ENCODE data around the gene ZSWIM3.

The ZSWIM3 gene

DNA sequence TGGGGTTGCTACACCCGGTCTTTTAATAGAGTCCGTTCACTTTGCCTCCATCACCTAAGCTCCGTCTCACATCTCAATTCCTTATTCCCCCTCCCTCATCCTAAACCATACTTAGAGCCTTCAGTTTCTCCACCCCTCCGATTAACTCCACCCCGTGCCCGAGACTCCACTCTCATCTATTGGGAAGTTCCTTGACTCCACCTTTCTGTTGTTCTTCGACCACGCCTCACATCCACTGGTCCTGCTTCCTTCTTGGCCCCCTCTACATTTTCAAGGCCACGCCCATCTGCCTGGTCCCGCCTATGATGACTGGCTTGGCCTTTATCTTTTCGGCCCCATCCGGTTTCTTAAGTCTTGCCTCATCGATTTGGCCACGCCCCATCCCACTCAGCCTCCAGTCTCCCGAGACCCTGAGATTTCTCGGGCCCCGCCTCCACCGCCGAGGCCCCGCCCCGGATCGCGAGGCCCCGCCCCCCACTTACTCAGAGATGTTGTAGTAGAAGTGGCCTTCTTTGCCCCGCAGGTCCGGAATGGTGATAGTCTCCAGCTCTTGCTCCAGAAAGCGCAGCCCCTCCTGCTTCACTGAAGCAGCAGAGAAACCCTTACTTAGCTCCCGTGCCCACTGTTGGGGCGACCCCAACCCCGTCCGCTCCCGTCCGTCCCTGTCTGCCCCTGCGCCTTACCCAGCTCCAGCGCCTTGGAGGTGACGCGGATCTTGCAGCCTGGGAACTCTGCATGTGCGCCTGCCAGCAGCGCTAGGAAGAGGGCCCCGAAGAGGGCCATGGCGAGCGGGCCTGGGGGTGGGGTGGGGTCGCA is 53.5 kb downstream of the ZSWIM3 start:
- DNase-seq, result peak; percentile 97 to 98

DNA sequence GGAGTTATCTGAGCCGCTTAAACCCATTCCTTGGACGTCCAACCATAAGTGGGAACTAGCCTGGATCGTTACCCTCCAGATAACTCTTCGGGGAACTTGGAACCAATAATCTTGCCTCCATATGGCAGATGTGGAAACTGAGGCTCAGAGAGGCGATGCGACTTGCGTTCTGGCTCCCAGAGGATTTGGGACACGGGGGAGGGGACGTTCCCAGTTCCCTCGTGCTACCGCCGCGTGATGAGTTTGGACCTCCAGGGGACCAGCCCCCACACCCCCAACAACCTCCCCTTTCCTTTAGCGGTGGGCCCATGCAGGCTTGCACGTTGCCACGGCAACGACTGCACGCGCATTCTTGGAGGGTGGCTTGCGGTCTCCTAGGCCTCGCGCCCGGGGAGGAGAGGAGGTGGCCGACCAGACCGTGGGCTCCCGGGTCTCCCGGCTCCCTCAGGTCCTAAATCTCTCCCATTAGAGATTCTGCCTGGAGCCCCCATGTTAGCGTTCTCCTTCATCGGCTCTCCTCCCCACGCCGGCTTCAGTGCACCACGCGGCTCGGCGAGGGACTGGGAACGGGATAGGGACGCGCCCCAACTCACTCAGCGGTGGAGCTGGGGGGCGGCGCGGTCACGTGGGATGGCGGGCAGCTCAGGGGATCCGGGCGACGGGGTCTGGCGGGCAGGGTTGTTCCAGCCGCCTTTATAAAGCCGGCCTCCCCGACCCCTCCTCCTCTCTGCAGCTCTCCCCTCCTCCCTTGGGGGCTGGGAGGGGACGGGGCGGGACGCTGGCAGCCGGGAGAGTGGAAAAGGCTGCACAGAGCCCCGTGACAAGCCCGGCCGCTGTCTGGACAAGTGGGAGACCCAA is 54.3 kb downstream of the ZSWIM3 start, which contains the start of gene PLTP:
PLTP (minus strand) TSS at position 670 of the 858 bp plus-strand sequence. CDS start 703 bp downstream, outside the sequence.
- peak; percentile 28 to 31 for DNase-seq

- DNase-seq, result no peak
These were observed 54.9 kb downstream of the ZSWIM3 start for GRCh38 chr20:45912344-45912682.

- DNase-seq, result no peak
These were observed 55.7 kb downstream of the ZSWIM3 start for GRCh38 chr20:45913116-45913515.

- no peak for DNase-seq
These were observed 60.4 kb downstream of the ZSWIM3 start for GRCh38 chr20:45917790-45918141.

DNA sequence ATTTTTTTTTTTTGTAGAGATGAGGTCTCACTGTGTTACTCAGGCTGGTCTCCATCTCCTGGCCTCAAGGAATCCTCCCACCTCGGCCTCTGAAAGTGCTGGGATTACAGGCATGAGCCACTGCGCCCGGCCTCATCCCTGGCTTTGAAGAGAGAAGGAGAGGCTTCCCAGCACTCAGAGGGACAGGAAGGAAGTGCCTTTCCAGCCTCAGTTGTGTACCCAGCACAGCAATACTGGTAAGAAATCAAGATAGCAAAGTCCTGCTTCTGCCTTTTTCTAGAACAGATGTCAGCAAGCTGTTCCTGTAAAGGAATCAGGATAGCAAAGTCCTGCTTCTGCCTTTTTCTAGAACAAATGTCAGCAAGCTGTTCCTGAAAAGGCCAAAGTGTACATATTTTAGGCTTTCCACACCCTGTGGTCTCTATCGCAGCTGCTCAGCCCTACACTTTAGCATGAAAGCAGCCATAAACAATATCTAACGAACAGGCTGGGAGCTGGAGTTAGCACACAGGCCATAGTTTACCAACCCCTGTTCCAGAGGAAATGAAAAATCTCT is 60.8 kb downstream of the ZSWIM3 start:
- DNase-seq, result no peak

GRCh38 chr20:45918779-45919537 is 61.5 kb downstream of the ZSWIM3 start:
- DNase-seq, result no peak

DNA sequence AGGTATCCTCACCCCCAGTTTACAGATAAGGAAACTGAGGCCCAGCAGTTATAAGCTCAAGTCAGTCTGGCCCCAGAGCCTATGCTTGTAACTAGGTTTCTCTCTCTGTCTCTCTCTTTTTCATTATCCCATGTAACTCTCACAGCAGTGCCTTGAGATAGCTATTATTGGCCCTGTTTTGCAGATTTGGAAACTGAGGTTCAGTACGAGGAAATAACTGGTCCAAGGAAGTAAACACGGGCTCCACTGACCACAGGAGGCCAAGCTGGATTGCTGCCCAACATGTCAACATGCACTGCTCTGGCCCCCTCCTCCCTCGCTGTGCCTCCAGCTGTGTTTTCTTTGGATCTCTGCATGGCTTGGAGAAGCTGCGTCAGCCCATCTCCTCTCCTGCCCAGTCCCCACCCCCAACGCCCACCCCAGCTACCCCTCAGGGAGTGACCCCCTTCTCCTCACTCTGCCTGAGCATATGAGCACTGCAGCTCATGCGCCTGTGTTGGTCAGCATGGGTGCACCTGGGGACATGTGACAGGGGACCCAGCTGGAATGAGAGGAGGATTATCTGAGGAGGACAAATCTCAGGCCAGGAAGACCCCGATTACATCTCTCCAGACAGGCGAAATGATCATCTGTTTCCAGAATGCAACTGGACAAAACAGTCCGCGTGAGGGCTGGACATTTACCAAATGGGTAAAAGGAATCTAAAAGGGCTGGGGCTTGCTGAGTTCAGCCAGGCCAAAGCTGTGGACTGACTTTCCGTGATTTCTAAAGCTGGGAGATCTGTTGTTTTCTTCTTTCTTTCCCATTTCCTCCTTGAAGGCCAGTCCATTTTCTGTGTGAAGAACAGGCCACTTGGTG is 62.4 kb downstream of the ZSWIM3 start:
- DNase-seq, result no peak

- DNase-seq, result no peak
These were observed 63.3 kb downstream of the ZSWIM3 start for GRCh38 chr20:45920462-45921336.

DNA sequence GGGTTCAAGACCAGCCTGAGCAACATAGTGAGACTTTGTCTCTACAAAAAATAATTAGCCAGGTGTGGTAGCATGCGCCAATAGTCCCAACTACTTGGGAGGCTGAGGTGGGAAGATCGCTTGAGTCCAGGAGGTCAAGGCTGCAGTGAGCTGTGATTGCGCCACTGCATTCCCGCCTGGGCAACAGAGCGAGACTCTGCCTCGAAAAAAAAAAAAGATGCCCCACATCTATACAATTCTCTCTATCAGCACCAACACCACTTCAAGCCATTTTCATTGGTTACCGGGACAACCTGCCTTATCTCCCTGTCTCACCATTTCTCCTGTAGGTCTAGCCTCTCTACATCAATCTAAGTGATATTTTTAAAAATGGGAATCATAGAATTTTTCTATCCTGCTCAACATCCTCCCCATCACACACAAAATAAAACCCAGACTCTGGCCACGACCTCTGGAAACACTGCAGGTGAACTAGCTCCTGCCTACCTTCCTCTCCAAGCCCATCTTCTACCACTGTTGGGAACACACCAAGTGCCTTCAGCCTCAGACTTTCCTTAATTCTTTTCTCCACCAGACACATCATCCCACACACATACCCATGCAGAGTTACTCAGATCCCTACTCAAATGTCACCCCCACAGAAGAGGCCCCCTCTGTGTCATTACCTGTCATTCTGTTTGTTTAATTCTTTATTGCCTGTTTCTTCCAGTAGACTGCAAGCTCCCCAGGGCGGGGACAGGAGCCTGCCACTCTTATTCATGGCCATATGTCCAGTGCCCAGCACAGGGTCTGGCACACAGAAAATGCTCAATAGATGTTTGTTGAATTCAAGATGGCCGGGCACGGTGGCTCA is 64.1 kb downstream of the ZSWIM3 start:
- DNase-seq, result no peak

GRCh38 chr20:45924391-45925261 is 67.2 kb downstream of the ZSWIM3 start:
- no peak for DNase-seq

DNA sequence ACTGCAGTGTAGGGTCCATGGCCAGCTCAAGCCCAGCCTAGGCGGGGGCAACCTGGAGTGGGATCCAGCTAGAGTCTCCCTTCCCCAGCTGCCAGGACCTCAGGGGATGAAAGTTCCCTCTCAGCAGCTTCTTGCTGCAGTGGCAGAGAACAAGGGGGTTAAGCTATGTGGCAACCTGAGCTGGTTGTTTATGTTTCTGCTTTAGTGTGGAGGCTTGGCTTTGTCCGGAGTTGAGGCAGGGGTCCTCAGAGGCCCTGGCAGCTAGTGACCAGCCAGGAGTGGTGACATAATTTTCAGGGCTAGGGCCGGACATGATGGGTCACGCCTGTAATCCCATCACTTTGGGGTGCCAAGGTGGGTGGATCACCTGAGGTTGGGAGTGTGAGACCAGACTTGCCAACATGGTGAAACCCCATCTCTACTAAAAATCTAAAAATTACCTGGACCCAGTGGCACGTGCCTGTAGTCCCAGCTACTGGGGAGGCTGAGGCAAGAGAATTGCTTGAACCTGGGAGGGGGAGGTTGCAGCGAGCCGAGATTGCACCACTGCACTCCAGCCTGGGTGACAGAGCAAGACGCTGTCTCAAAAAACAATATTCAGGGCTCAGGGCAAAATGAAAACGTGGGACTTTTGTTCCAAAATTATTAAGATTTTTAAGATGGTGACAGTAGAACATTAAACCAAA is 68.5 kb downstream of the ZSWIM3 start:
- DNase-seq, result no peak

GRCh38 chr20:45926731-45927070 is 69.3 kb downstream of the ZSWIM3 start:
- DNase-seq, result no peak

GRCh38 chr20:45927071-45927878 is 69.9 kb downstream of the ZSWIM3 start:
- no peak for DNase-seq
